A673 (cell line): ENCODE measurements around the gene TIAL1.

Experiments used
- EZH2 ChIP-seq: fragments of 200-600 bp; sonication (generic); IDR thresholded peaks from 2 replicates; pipeline ENCODE4 v1.6.1; 2017; ENCODE audit warnings: borderline replicate concordance, low read depth, mild to moderate bottlenecking, mixed read lengths, antibody characterized with exemption, low read length; ENCODE audit not compliant: poor library complexity, severe bottlenecking
- TF ChIP-seq, protein P1 (sequence below): fragments of 300-800, 200-600 bp; sonication (generic); conservative IDR thresholded peaks from 2 replicates; pipeline ENCODE4 v1.5.1; 2017; ENCODE audit warnings: low read depth, mild to moderate bottlenecking, antibody characterized with exemption, low read length, moderate library complexity, mixed read lengths

DNA sequence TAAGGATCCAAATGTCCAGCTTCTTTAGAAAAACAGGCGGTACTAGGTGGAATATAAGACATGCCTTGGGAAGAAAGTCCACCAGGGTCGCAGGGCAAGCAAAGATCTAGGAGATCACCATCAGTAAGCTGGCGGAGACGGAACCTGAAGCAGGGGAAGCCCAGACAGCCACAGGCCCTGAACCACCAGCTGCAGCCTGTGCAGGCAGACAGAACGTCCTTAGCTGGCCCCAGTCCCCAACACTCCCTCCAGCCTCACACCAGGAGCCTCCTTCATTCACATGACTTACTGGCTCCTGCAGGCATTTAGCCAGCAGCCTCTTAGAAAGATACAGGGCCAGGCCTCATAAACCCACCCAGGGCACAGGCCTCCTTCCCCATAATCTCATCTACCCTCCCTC is 71.6 kb downstream of the TIAL1 start:
- TF ChIP-seq, protein P1, sequence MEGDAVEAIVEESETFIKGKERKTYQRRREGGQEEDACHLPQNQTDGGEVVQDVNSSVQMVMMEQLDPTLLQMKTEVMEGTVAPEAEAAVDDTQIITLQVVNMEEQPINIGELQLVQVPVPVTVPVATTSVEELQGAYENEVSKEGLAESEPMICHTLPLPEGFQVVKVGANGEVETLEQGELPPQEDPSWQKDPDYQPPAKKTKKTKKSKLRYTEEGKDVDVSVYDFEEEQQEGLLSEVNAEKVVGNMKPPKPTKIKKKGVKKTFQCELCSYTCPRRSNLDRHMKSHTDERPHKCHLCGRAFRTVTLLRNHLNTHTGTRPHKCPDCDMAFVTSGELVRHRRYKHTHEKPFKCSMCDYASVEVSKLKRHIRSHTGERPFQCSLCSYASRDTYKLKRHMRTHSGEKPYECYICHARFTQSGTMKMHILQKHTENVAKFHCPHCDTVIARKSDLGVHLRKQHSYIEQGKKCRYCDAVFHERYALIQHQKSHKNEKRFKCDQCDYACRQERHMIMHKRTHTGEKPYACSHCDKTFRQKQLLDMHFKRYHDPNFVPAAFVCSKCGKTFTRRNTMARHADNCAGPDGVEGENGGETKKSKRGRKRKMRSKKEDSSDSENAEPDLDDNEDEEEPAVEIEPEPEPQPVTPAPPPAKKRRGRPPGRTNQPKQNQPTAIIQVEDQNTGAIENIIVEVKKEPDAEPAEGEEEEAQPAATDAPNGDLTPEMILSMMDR: no peak
- TF ChIP-seq EZH2: no peak
